Caco-2 (cell line): Measurements from ENCODE around the gene NLGN1. TPM values are rescaled to one million over a fixed set of nuclear protein-coding genes. Genes with fewer than 3 reads are reported as not detected.
A peak's percentile ranks its signal among the peaks of the same experiment; 100 is the strongest.

Experiments used
- BruUV-seq: library from RNA; stranded (reverse); fragments of 400-500 nt; replicated peaks from 2 replicates; lab custom pipeline; 2021; lab: Mats Ljungman, UMichigan
- CTCF ChIA-PET: fragments of 300-600 bp; sonication (Branson Sonifier 250); formaldehyde crosslinking; loops from one replicate; lab custom pipeline; 2022; ENCODE audit warnings: antibody characterized with exemption; lab: Charles Lee
- POLR2A ChIA-PET: fragments of 300-600 bp; sonication (Branson Sonifier 250); formaldehyde crosslinking; loops from one replicate; lab custom pipeline; 2022; ENCODE audit warnings: antibody characterized with exemption; lab: Charles Lee
- DNase-seq, 2 experiments: peaks; one replicate each; pipeline versions ENCODE4 v3.0.0 to v3.0.0-alpha.2; 2020 to 2022
- H3K27me3 ChIP-seq: replicated peaks from 2 replicates; pipeline ENCODE4 v1.6.0; 2011; ENCODE audit warnings: low read length; ENCODE audit not compliant: control insufficient read depth, insufficient read depth
- H3K36me3 ChIP-seq: 2 replicates; pipeline ENCODE4 v1.5.1; 2011; ENCODE audit warnings: low read length; ENCODE audit not compliant: control insufficient read depth, insufficient read depth
- H3K4me1 ChIP-seq: fragments of 250-450 bp; sonication (Bioruptor Pico); 2 replicates; pipeline ENCODE4 v1.5.1; 2020; ENCODE audit warnings: mild to moderate bottlenecking
- H3K4me3 ChIP-seq: 2 replicates; pipeline ENCODE4 v1.5.1; 2011; ENCODE audit warnings: low read depth, mild to moderate bottlenecking, control low read depth, low read length
- H3K9me3 ChIP-seq: fragments of 250-450 bp; sonication (Bioruptor Pico); 2 replicates; pipeline ENCODE4 v1.5.1; 2020; ENCODE audit warnings: mild to moderate bottlenecking, moderate library complexity
- H3K27ac Mint-ChIP-seq: one replicate; pipeline ENCODE4 v1.8.0; 2022; ENCODE audit warnings: mixed read lengths; ENCODE audit not compliant: unreplicated experiment
- H3K27me3 Mint-ChIP-seq: one replicate; pipeline ENCODE4 v1.8.0; 2022; ENCODE audit warnings: mixed read lengths; ENCODE audit not compliant: insufficient read depth, unreplicated experiment
- H3K36me3 Mint-ChIP-seq: one replicate; pipeline ENCODE4 v1.8.0; 2022; ENCODE audit warnings: mild to moderate bottlenecking, mixed read lengths; ENCODE audit not compliant: insufficient read depth, unreplicated experiment
- H3K4me1 Mint-ChIP-seq: one replicate; pipeline ENCODE4 v1.8.0; 2022; ENCODE audit warnings: low read depth, mixed read lengths; ENCODE audit not compliant: unreplicated experiment
- H3K4me3 Mint-ChIP-seq: one replicate; pipeline ENCODE4 v1.8.0; 2022; ENCODE audit warnings: mild to moderate bottlenecking, moderate library complexity, mixed read lengths; ENCODE audit not compliant: unreplicated experiment
- H3K9me3 Mint-ChIP-seq: one replicate; pipeline ENCODE4 v1.8.0; 2022; ENCODE audit warnings: mixed read lengths; ENCODE audit not compliant: unreplicated experiment
- CTCF ChIP-seq, 2 experiments: fragments of 200-600 bp in 1 of 2; IDR thresholded peaks; 1 replicate in 1 of 2; 2 replicates in 1 of 2; pipeline versions ENCODE4 v1.5.1 to v1.8.0; 2011 to 2022; ENCODE audit warnings: antibody characterized with exemption in 1 of 2, control low read depth in 1 of 2, inconsistent platforms in 1 of 2, low read depth in 1 of 2, low read length in 1 of 2, mild to moderate bottlenecking in 1 of 2, moderate library complexity in 1 of 2; ENCODE audit not compliant: insufficient read depth in 1 of 2, severe bottlenecking in 1 of 2, unreplicated experiment in 1 of 2
- intact Hi-C: fragments of 100-400 bp; cut with micrococcal nuclease; formaldehyde crosslinking; loops from one replicate; pipeline ENCODE4 v1.10.0; 2022; ENCODE audit not compliant: unreplicated experiment
- total RNA-seq: library from RNA; stranded (reverse); gene quantifications from 2 replicates; pipeline ENCODE4 v1.2.3, GENCODE V29; 2022

Gene NLGN1
- total RNA-seq, 1 experiment from 2014 or later, result not detected

DNA sequence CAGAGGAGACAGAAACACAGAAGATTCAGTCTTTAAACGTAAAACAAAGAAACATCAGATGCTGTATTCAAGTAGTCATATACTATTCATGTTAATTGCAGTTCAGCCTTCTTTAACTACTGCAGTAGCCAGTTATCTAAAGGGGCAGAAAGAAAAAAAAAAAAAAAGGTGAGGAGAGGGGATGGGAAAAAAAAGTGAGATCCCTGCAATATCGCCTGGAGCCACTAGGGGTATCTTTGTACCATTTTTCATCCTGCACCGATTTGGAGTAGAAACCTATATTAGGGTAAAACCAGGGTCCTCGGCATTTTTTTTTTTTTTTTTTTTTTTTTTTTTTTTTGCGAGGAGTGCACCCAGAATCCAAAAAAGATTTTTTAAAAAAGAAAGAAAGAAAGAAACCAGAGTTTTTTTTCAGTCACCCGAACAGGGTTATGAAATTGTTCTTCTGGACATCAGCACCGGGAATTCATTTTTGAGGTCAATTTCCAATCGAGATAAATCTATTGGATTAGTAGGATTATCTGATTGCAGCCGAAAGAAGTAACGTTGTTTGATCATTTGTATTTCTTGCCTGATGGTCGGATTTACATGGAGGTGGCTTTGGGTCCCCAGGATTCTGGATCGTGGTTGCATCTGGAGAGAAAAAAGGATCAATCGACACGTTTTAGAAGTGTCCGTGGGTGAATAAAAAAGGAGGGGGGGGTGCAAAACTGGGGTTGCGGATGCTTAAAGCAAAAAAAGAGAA, 186.7 kb downstream of the NLGN1 start:
- Histone ChIP-seq H3K36me3 (no peaks in the 10 kb centered on the region), H3K4me1 (no peaks in the 10 kb centered on the region), H3K27me3 (no peaks in the 10 kb centered on the region), H3K4me3 (no peak overlapping the region), H3K9me3 (no peaks in the 10 kb centered on the region)
- DNase-seq, result peak in 1 of 2 experiments; percentile 14
- no peaks in the 10 kb centered on the region for H3K4me1 Mint-ChIP-seq
- H3K4me3 Mint-ChIP-seq, result no peak overlapping the region
- H3K27ac Mint-ChIP-seq, result no peak overlapping the region
- BruUV-seq, result no TSS peak
- H3K27me3 Mint-ChIP-seq, result no peaks in the 10 kb centered on the region
- POLR2A ChIA-PET, result no interaction called here
- H3K9me3 Mint-ChIP-seq, result no peaks in the 10 kb centered on the region
- peak; percentile 27 to 35 for TF ChIP-seq CTCF (IDR thresholded peaks at IDR 0.05; ENCODE audit: insufficient read depth in 1 of 2, low read depth in 1 of 2, low read length in 1 of 2, severe bottlenecking in 1 of 2, unreplicated experiment in 1 of 2)
- intact Hi-C loops, result no loop called here
- H3K36me3 Mint-ChIP-seq, result no peaks in the 10 kb centered on the region
- CTCF ChIA-PET, result no interaction called here

DNA sequence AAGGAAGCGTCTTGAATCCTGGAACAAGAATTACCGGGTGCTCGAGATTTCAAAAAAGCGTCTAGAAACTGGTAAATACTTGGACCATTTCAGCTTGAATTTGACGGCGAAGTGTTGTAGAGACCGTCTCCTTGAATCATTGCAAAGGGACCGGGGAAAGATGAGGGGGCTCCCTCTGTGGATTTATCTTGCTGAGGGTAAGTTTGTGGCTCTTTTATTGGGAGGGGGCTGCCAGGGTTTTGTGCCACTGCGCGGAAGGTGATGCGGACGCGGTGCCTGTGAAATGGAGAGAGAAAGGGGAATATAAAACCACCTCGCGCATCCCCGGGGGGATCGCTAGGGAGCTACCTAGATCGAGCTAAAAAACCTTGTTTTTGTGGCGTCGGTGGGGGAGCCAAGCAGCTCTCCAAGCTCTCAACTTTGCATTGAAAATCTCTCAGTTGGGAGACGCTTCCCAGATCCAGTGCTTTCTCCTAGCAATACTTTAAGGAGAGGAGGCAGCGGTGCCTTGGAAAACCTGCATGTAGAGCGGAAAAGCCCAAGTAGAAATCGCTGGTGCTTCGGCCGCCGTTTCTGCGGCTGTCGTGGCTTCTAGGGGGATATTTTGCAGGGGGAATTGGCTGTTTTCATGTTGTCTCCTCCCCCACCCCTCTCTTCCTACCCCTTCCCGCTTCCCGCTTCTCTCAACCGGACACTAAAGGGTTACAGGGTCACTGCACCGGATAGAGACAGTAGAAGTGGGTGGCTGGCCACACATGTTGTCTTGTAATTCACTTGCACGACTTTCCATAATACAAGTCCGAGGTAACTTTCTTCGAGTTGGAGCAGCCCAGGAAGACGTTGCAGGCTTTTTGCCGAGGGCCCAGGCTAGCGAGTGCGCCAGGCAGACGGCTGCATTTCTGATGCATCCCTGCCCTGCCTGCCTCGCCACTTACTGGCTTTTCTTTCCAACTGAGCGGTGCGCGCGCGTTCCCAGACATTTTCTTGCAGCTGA, 187.6 kb downstream of the NLGN1 start:
- no peaks in the 10 kb centered on the region for H3K4me1 ChIP-seq
- H3K4me3 ChIP-seq, result no peak overlapping the region
- TF ChIP-seq CTCF (IDR thresholded peaks at IDR 0.05; ENCODE audit: insufficient read depth in 1 of 2, low read depth in 1 of 2, low read length in 1 of 2, severe bottlenecking in 1 of 2, unreplicated experiment in 1 of 2), result no peak
- no peaks in the 10 kb centered on the region for H3K36me3 Mint-ChIP-seq
- no peaks in the 10 kb centered on the region for H3K9me3 ChIP-seq
- H3K36me3 ChIP-seq, result no peaks in the 10 kb centered on the region
- no peak overlapping the region for H3K4me3 Mint-ChIP-seq
- no peaks in the 10 kb centered on the region for H3K27me3 Mint-ChIP-seq
- ChIA-PET POLR2A (no interaction called here), CTCF (no interaction called here)
- no TSS peak for BruUV-seq
- intact Hi-C loops, result no loop called here
- H3K4me1 Mint-ChIP-seq, result no peaks in the 10 kb centered on the region
- no peaks in the 10 kb centered on the region for H3K27me3 ChIP-seq
- H3K27ac Mint-ChIP-seq, result no peak overlapping the region
- no peaks in the 10 kb centered on the region for H3K9me3 Mint-ChIP-seq
- DNase-seq, result no peak

DNA sequence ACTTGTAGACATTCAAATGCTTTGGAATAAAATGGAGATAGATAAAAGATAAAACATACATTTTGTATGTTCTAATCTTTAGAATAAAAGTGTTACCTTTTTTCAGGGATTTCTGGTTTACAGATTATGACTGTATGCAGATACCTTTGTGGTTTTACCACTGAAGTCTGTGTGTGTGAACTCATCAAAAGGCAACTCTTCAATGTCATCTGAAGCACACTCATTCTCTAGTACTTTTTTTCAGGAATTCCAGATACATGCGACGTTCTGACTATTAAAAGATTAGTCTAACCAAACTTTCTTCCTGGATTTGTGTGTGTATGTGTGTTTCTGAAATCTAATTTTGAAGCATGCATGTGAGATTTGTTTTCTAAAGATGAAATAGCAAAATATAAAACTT, 188.6 kb downstream of the NLGN1 start:
- intact Hi-C loops, result no loop called here
- CTCF ChIA-PET, result no interaction called here

More for the DNA sequence above, 188.6 kb downstream of the NLGN1 start:
- Histone ChIP-seq H3K27me3 (no peaks in the 10 kb centered on the region), H3K4me1 (no peaks in the 10 kb centered on the region), H3K9me3 (no peaks in the 10 kb centered on the region), H3K36me3 (no peaks in the 10 kb centered on the region), H3K4me3 (no peak overlapping the region)
- Mint-ChIP-seq H3K4me3 (no peak overlapping the region), H3K9me3 (no peaks in the 10 kb centered on the region), H3K27me3 (no peaks in the 10 kb centered on the region), H3K4me1 (no peaks in the 10 kb centered on the region), H3K27ac (no peak overlapping the region), H3K36me3 (no peaks in the 10 kb centered on the region)
- no peak for DNase-seq
- no peak for TF ChIP-seq CTCF (IDR thresholded peaks at IDR 0.05; ENCODE audit: insufficient read depth in 1 of 2, low read depth in 1 of 2, low read length in 1 of 2, severe bottlenecking in 1 of 2, unreplicated experiment in 1 of 2)
- POLR2A ChIA-PET, result no interaction called here
- BruUV-seq, result no TSS peak
